GM23338 (cell line): ENCODE data around the gene ABHD10. TPM values are rescaled to one million over a fixed set of nuclear protein-coding genes. Genes with fewer than 3 reads are reported as not detected.

Experiments
- ATAC-seq: fragments of 200-7000 bp; cut with Tn5 transposase; 3 replicates; pipeline ENCODE4 v1.9.1; 2020
- DNase-seq: peaks from one replicate; pipeline ENCODE4 v3.0.0-alpha.2; 2015; ENCODE audit warnings: low spot score
- H2AFZ ChIP-seq: fragments of 200-600 bp; sonication (generic); 2 replicates; pipeline ENCODE4 v1.8.0; 2016; ENCODE audit warnings: antibody characterized with exemption, mild to moderate bottlenecking, moderate library complexity
- H3F3A ChIP-seq: fragments of 200-600 bp; sonication (generic); replicated peaks from 2 replicates; pipeline ENCODE4 v1.8.0; 2017; ENCODE audit warnings: antibody characterized with exemption, mixed run types, low read depth
- H3K27ac ChIP-seq: fragments of 200-600 bp; sonication (generic); 2 replicates; pipeline ENCODE4 v1.6.1; 2016; ENCODE audit warnings: low read depth
- H3K27me3 ChIP-seq: fragments of 200-600 bp; sonication (generic); 2 replicates; pipeline ENCODE4 v1.8.0; 2016; ENCODE audit warnings: mild to moderate bottlenecking, mixed run types, moderate library complexity; ENCODE audit not compliant: insufficient read depth
- H3K36me3 ChIP-seq: fragments of 200-600 bp; sonication (generic); 2 replicates; pipeline ENCODE4 v1.8.0; 2016; ENCODE audit warnings: mild to moderate bottlenecking; ENCODE audit not compliant: insufficient read depth
- H3K4me1 ChIP-seq: fragments of 200-600 bp; sonication (generic); 2 replicates; pipeline ENCODE4 v1.8.0; 2016; ENCODE audit warnings: mild to moderate bottlenecking, moderate library complexity; ENCODE audit not compliant: insufficient read depth
- H3K4me2 ChIP-seq: fragments of 200-600 bp; sonication (generic); 2 replicates; pipeline ENCODE4 v1.7.1; 2017; ENCODE audit warnings: mixed run types
- H3K4me3 ChIP-seq: fragments of 200-600 bp; sonication (generic); 2 replicates; pipeline ENCODE4 v1.6.1; 2016; ENCODE audit warnings: mixed run types
- H3K79me2 ChIP-seq: fragments of 200-600 bp; sonication (generic); replicated peaks from 2 replicates; pipeline ENCODE4 v1.8.0; 2017; ENCODE audit warnings: mild to moderate bottlenecking; ENCODE audit not compliant: insufficient read depth
- H3K9me2 ChIP-seq: fragments of 200-600 bp; sonication (generic); 2 replicates; pipeline ENCODE4 v1.8.0; 2017; ENCODE audit not compliant: insufficient read depth
- H4K20me1 ChIP-seq: fragments of 200-600 bp; sonication (generic); replicated peaks from 2 replicates; pipeline ENCODE4 v1.8.0; 2017; ENCODE audit warnings: mild to moderate bottlenecking; ENCODE audit not compliant: insufficient read depth
- H3K27ac Mint-ChIP-seq: 2 replicates; pipeline ENCODE4 v1.8.0; 2020; ENCODE audit warnings: inconsistent platforms, mild to moderate bottlenecking, moderate library complexity, mixed read lengths
- H3K27me3 Mint-ChIP-seq: 3 replicates; pipeline ENCODE4 v1.8.0; 2022; ENCODE audit warnings: low read depth, mild to moderate bottlenecking, moderate library complexity, mixed read lengths, inconsistent platforms; ENCODE audit not compliant: insufficient read depth, poor library complexity
- H3K36me3 Mint-ChIP-seq: 3 replicates; pipeline ENCODE4 v1.8.0; 2021; ENCODE audit warnings: low read depth, mild to moderate bottlenecking, inconsistent platforms, moderate library complexity, mixed read lengths
- H3K4me1 Mint-ChIP-seq: 3 replicates; pipeline ENCODE4 v1.8.0; 2020; ENCODE audit warnings: mild to moderate bottlenecking, inconsistent platforms, mixed read lengths
- H3K4me3 Mint-ChIP-seq: 3 replicates; pipeline ENCODE4 v1.8.0; 2021; ENCODE audit warnings: moderate library complexity, mild to moderate bottlenecking, inconsistent platforms, mixed read lengths
- H3K9me3 Mint-ChIP-seq: 3 replicates; pipeline ENCODE4 v1.8.0; 2020; ENCODE audit warnings: moderate library complexity, mild to moderate bottlenecking, inconsistent platforms, mixed read lengths
- CREB1 ChIP-seq: fragments of 250-450 bp; sonication (Bioruptor Pico); IDR thresholded peaks from 2 replicates; pipeline ENCODE4 v1.5.0; 2020; ENCODE audit warnings: low read depth, mild to moderate bottlenecking, moderate library complexity
- EZH2 ChIP-seq: fragments of 200-600 bp; sonication (generic); IDR thresholded peaks from one replicate; pipeline ENCODE4 v1.8.0; 2017; ENCODE audit warnings: antibody characterized with exemption, mild to moderate bottlenecking, low read depth; ENCODE audit not compliant: unreplicated experiment
- JUNB ChIP-seq: IDR thresholded peaks from one replicate; pipeline ENCODE4 v1.6.1; 2016; ENCODE audit warnings: antibody characterized with exemption; ENCODE audit not compliant: unreplicated experiment
- NANOG ChIP-seq: IDR thresholded peaks from 2 replicates; pipeline ENCODE4 v1.6.1; 2016; ENCODE audit warnings: antibody characterized with exemption, borderline replicate concordance
- POLR2AphosphoS5 ChIP-seq: IDR thresholded peaks from 2 replicates; pipeline ENCODE4 v1.6.1; 2016; ENCODE audit warnings: antibody characterized with exemption, low read depth
- REST ChIP-seq: IDR thresholded peaks from one replicate; pipeline ENCODE4 v1.6.1; 2018; ENCODE audit warnings: antibody characterized with exemption; ENCODE audit not compliant: unreplicated experiment
- STAT1 ChIP-seq: IDR thresholded peaks from one replicate; pipeline ENCODE4 v1.6.1; 2016; ENCODE audit warnings: antibody characterized with exemption; ENCODE audit not compliant: unreplicated experiment
- ZNF114 ChIP-seq: fragments of 250-450 bp; sonication (Bioruptor Pico); IDR thresholded peaks from 2 replicates; pipeline ENCODE4 v1.5.0; 2020; ENCODE audit warnings: mild to moderate bottlenecking, moderate library complexity
- polyA plus RNA-seq: library from polyadenylated mRNA; unstranded; fragments of >200 nt; fragmentation: Nextera tagmentation; extraction: Ambion mirVana; gene quantifications from 2 replicates; pipeline ENCODE4 v1.2.1, GENCODE V29; 2016
- total RNA-seq: library from RNA; depleted of rRNA; stranded (reverse); fragments of >200 nt; shearing (Covaris generic); gene quantifications from 2 replicates; pipeline ENCODE4 v1.2.3, GENCODE V29; 2014
- TF ChIP-seq, protein P1 (sequence below), 2 experiments: fragments of 200-600 bp in 1 of 2; sonication (generic) in 1 of 2; conservative IDR thresholded peaks; 2 replicates each; pipeline versions ENCODE4 v1.5.1 to v1.6.1; 2016 to 2017; ENCODE audit warnings: antibody characterized with exemption in 2 of 2, low read depth in 2 of 2, mild to moderate bottlenecking in 2 of 2, moderate library complexity in 1 of 2
- TF ChIP-seq, protein P2 (sequence below): IDR thresholded peaks from 2 replicates; pipeline ENCODE4 v1.6.1; 2016; ENCODE audit warnings: antibody characterized with exemption

Gene ABHD10
- total and polyA plus RNA-seq, 2 experiments from 2014 or later = 16.9 to 28.0 TPM

- TF ChIP-seq REST (no peak), POLR2AphosphoS5 (no peak), STAT1 (no peak), CREB1 (no peak), JUNB (no peak), EZH2 (no peak)
- TF ChIP-seq, protein P1, sequence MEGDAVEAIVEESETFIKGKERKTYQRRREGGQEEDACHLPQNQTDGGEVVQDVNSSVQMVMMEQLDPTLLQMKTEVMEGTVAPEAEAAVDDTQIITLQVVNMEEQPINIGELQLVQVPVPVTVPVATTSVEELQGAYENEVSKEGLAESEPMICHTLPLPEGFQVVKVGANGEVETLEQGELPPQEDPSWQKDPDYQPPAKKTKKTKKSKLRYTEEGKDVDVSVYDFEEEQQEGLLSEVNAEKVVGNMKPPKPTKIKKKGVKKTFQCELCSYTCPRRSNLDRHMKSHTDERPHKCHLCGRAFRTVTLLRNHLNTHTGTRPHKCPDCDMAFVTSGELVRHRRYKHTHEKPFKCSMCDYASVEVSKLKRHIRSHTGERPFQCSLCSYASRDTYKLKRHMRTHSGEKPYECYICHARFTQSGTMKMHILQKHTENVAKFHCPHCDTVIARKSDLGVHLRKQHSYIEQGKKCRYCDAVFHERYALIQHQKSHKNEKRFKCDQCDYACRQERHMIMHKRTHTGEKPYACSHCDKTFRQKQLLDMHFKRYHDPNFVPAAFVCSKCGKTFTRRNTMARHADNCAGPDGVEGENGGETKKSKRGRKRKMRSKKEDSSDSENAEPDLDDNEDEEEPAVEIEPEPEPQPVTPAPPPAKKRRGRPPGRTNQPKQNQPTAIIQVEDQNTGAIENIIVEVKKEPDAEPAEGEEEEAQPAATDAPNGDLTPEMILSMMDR (conservative IDR thresholded peaks at IDR 0.05; ENCODE audit: low read depth in 2 of 2) = no peak
These were observed 5.9 kb upstream of the ABHD10 start (continued) for GRCh38 chr3:111972891-111973290.

GRCh38 chr3:111975131-111975530 lies 3.7 kb upstream of the ABHD10 start:
- H3K9me3 Mint-ChIP-seq = no peaks in the 10 kb centered on the region
- ATAC-seq (no peak), DNase-seq (no peak)
- H3K27ac Mint-ChIP-seq = no peak overlapping the region
- H4K20me1 ChIP-seq = no peaks in the 10 kb centered on the region
- no peaks in the 10 kb centered on the region for H3K27me3 ChIP-seq
- H3K4me1 Mint-ChIP-seq = peaks cover 9% of the 10 kb centered on the region; the same call in 2 of the 3 replicates
- H2AFZ ChIP-seq = no peak overlapping the region
- no peaks in the 10 kb centered on the region for H3K9me2 ChIP-seq
- H3K4me1 ChIP-seq = 0 out of 2 replicates have a peak, but pooled peaks cover 5% of the 10 kb centered on the region
- H3K36me3 ChIP-seq = no peaks in the 10 kb centered on the region
- no peak overlapping the region for H3K4me3 ChIP-seq
- no peak overlapping the region for H3K27ac ChIP-seq
- H3K79me2 ChIP-seq = peaks cover 9% of the 10 kb centered on the region
- H3K27me3 Mint-ChIP-seq = peaks cover 3% of the 10 kb centered on the region
- no peak overlapping the region for H3K4me2 ChIP-seq
- H3F3A ChIP-seq = no peaks in the 10 kb centered on the region
- no peak overlapping the region for H3K4me3 Mint-ChIP-seq
- no peaks in the 10 kb centered on the region for H3K36me3 Mint-ChIP-seq
- TF ChIP-seq CREB1 (no peak), NANOG (no peak), ZNF114 (CRISPR knock-in tag) (no peak), JUNB (no peak)
- TF ChIP-seq, protein P2, sequence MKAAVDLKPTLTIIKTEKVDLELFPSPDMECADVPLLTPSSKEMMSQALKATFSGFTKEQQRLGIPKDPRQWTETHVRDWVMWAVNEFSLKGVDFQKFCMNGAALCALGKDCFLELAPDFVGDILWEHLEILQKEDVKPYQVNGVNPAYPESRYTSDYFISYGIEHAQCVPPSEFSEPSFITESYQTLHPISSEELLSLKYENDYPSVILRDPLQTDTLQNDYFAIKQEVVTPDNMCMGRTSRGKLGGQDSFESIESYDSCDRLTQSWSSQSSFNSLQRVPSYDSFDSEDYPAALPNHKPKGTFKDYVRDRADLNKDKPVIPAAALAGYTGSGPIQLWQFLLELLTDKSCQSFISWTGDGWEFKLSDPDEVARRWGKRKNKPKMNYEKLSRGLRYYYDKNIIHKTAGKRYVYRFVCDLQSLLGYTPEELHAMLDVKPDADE = no peak
- TF ChIP-seq, protein P1 (conservative IDR thresholded peaks at IDR 0.05; ENCODE audit: low read depth in 2 of 2) = no peak
